Epidermal melanocyte (primary cell): Measurements from ENCODE around the gene AJM1.
"Not testable (repeated sequence)": the region's sequence is repeated elsewhere in the genome, so short reads cannot be mapped to it uniquely, and the experiment has no call there.

Experiments used
- DNase-seq: peaks from one replicate; pipeline ENCODE4 v3.0.0; 2011; ENCODE audit warnings: low spot score; ENCODE audit not compliant: insufficient read length

AJM1 gene

GRCh38 chr9:136842380-136842948, at the start of gene AJM1:
AJM1 (plus strand) TSS chr9:136842478; CDS start chr9:136844415, 1,937 bp downstream.
- DNase-seq: peak; percentile 90

GRCh38 chr9:136793086-136793946, 49.0 kb upstream of the AJM1 start:
- DNase-seq: no peak

- DNase-seq: no peak
Observed at GRCh38 chr9:136794281-136794999, 47.8 kb upstream of the AJM1 start.

- DNase-seq: no peak
Observed at GRCh38 chr9:136795000-136795348, 47.3 kb upstream of the AJM1 start.

- DNase-seq: no peak
Observed at GRCh38 chr9:136796238-136796774, 46.0 kb upstream of the AJM1 start, which contains the start of gene CCDC183. CCDC183 (plus strand) TSS chr9:136796338; CDS start chr9:136796398, 60 bp downstream.

- not testable (repeated sequence) for DNase-seq
Observed at GRCh38 chr9:136796775-136797347, 45.4 kb upstream of the AJM1 start.

- peak; percentile 8 for DNase-seq
Observed at GRCh38 chr9:136798708-136799078, 43.6 kb upstream of the AJM1 start.

- peak; percentile 5 for DNase-seq
Observed at GRCh38 chr9:136799079-136799853, 43.0 kb upstream of the AJM1 start.

- DNase-seq: peak; percentile 60
Observed at GRCh38 chr9:136799854-136800657, 42.2 kb upstream of the AJM1 start.

- peak; percentile 10 for DNase-seq
Observed at GRCh38 chr9:136802321-136802720, 40.0 kb upstream of the AJM1 start.

- DNase-seq: not testable (repeated sequence)
Observed at GRCh38 chr9:136803009-136803550, 39.2 kb upstream of the AJM1 start.

GRCh38 chr9:136803551-136804508, 38.4 kb upstream of the AJM1 start:
- DNase-seq: peak; percentile 7

GRCh38 chr9:136804509-136805206, 37.6 kb upstream of the AJM1 start:
- DNase-seq: peak; percentile 1

- DNase-seq: no peak
Observed at GRCh38 chr9:136805207-136805740, 37.0 kb upstream of the AJM1 start.

GRCh38 chr9:136806067-136806466, 36.2 kb upstream of the AJM1 start:
- peak; percentile 9 for DNase-seq

GRCh38 chr9:136806631-136807201, 35.6 kb upstream of the AJM1 start:
- DNase-seq: peak; percentile 14
